Vagina (tissue), 2 donors: ENCODE results near the gene FEM1C.

Experiments used
- POLR2A ChIP-seq, 2 donors: fragments of 450-650 bp; IDR thresholded peaks; one replicate each; pipeline ENCODE4 v1.6.1; 2017; ENCODE audit warnings: antibody characterized with exemption in 2 of 2, mild to moderate bottlenecking in 2 of 2, moderate library complexity in 2 of 2
- POLR2AphosphoS5 ChIP-seq, 2 donors: sonication (generic); formaldehyde crosslinking; IDR thresholded peaks; one replicate each; pipeline ENCODE4 v1.9.0; 2017; ENCODE audit warnings: antibody characterized with exemption in 2 of 2, mild to moderate bottlenecking in 2 of 2, low read depth in 1 of 2; ENCODE audit not compliant: insufficient read depth in 1 of 2
- TF ChIP-seq, protein P1 (sequence below), 3 experiments: fragments of 450-650 bp in 2 of 3; fragments of 200-600 bp in 1 of 3; sonication (generic) in 1 of 3; IDR thresholded peaks; one replicate each; pipeline ENCODE4 v1.5.1; 2017 to 2019; ENCODE audit warnings: antibody characterized with exemption in 3 of 3, mild to moderate bottlenecking in 2 of 3, moderate library complexity in 2 of 3

DNA sequence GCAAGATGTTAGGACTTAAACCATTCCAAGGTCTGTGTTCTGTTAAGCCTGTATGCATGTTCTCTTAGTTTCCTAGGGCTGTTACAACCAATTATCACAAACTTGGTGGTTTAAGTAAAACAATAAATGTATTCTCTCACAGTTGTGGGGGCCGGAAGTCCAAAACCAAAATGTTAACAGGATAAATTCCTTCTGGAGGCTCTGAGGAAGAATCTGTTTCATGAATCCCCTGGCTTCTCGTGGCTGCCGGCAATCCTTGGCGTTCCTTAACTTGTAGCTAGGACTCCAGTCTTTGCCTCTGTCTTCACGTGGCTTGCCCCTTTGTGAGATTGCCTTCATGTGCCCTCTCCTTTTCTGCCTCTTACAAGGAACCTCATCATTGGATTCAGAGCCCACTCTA is 30.4 kb downstream of the FEM1C start:
- TF ChIP-seq POLR2A (IDR thresholded peaks at IDR 0.05) (no peak), POLR2AphosphoS5 (IDR thresholded peaks at IDR 0.05; ENCODE audit: insufficient read depth in 1 of 2, low read depth in 1 of 2) (no peak)
- TF ChIP-seq, protein P1, sequence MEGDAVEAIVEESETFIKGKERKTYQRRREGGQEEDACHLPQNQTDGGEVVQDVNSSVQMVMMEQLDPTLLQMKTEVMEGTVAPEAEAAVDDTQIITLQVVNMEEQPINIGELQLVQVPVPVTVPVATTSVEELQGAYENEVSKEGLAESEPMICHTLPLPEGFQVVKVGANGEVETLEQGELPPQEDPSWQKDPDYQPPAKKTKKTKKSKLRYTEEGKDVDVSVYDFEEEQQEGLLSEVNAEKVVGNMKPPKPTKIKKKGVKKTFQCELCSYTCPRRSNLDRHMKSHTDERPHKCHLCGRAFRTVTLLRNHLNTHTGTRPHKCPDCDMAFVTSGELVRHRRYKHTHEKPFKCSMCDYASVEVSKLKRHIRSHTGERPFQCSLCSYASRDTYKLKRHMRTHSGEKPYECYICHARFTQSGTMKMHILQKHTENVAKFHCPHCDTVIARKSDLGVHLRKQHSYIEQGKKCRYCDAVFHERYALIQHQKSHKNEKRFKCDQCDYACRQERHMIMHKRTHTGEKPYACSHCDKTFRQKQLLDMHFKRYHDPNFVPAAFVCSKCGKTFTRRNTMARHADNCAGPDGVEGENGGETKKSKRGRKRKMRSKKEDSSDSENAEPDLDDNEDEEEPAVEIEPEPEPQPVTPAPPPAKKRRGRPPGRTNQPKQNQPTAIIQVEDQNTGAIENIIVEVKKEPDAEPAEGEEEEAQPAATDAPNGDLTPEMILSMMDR (IDR thresholded peaks at IDR 0.05), result no peak
